EH (cell line): ENCODE data around the gene TRAFD1.
A peak's percentile ranks its signal among the peaks of the same experiment; 100 is the strongest.
"Not testable (repeated sequence)": the region's sequence is repeated elsewhere in the genome, so short reads cannot be mapped to it uniquely, and the experiment has no call there.

Source experiments
- DNase-seq: peaks from one replicate; pipeline ENCODE4 v3.0.0-alpha.2; 2015; ENCODE audit warnings: low read depth

The TRAFD1 gene, protein sequence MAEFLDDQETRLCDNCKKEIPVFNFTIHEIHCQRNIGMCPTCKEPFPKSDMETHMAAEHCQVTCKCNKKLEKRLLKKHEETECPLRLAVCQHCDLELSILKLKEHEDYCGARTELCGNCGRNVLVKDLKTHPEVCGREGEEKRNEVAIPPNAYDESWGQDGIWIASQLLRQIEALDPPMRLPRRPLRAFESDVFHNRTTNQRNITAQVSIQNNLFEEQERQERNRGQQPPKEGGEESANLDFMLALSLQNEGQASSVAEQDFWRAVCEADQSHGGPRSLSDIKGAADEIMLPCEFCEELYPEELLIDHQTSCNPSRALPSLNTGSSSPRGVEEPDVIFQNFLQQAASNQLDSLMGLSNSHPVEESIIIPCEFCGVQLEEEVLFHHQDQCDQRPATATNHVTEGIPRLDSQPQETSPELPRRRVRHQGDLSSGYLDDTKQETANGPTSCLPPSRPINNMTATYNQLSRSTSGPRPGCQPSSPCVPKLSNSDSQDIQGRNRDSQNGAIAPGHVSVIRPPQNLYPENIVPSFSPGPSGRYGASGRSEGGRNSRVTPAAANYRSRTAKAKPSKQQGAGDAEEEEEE

DNA sequence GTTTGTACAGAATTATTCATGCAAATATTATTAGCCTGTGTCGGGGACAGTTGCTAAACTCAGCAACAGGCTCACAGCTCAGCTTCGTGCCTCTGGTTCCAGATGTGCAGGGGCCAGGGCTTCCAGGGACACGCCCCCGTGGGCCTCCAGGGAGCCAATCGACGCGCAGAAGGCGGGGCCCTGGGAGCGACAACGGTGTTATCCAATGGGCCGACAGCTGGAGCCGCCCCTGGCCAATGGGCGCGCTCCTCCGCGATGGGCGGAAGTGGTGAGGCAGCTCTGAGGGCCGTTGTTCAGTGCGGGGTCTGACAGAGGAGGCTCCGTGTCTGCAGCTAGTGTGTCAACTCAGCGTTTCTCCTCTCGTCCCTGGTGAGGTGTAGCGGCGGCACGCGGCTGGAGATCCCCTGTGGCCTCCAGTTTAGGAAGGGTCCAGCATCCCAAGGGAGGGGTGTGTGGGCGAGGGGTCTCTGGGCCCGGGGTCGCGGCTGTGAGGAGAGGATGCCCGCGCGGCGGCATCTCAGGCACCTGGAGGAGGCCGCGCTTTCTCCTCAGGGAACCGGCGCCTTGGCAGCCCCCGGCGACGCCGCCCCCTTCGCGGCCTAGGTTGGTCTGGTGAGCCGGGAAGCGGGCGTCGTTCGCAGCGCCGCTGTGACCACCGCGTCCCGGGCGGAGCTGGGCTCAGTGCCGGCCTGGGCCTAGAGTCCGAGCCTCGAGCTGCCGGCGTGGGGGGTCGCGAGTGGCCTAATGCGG, at the start of gene TRAFD1:
TSS of gene TRAFD1 (plus strand) at position 311 of the 750 bp plus-strand sequence. CDS start 4,963 bp downstream, outside the sequence.
- DNase-seq: peak; percentile 96

DNA sequence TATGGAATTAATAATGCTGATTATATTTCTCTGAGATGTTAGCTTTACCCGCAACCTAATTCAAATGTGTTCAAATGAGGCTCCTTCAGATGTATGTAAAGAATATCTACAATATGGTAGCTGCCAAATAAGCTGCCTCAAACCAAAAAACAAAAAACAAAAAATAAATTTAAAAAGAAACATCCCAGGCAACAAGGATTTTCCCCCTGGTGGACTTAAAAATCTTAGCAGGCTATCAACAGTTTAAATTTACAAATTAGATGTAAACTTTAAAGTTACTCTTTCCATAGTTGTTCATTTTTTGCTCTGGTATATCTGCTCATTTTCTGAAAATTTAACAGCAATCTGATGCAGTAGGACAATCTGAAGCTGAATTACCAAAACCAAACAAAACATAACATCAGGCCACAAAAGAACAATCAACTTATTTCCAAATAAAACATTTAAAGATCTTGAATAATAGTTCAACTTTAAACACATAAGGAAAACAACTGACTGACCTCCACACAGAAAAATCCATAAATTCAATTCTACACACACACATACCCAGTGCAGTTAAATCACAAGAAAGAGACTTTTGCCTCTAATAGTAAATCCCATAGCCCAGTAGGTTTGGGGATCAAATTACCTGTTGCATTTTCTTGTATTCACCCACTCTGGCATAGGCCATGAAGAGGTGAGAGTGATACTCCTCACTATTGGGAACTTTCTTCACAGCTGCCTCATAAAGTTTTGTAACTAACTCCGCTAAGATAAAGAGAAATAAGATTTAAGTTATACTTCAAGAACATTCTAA, 38.1 kb upstream of the TRAFD1 start:
- no peak for DNase-seq

DNA sequence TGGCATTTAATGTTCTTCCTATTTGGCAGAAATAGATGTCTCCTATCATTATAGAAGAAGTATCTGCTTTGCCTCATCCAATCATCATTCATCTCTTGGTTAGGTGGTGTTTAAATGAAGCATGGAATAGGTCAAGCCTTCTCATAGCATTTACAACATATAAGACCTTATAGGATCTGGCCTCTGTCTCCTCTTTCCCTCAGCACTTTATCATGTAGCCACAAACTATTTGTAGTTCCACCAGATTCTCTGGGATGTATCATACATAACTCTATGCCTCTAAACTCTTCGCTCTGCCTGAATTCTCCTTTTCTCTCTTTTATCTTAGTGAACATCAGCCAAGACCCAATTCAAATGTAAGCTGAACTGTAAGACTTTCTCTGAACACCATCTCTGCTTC, 37.5 kb upstream of the TRAFD1 start:
- DNase-seq: no peak

DNA sequence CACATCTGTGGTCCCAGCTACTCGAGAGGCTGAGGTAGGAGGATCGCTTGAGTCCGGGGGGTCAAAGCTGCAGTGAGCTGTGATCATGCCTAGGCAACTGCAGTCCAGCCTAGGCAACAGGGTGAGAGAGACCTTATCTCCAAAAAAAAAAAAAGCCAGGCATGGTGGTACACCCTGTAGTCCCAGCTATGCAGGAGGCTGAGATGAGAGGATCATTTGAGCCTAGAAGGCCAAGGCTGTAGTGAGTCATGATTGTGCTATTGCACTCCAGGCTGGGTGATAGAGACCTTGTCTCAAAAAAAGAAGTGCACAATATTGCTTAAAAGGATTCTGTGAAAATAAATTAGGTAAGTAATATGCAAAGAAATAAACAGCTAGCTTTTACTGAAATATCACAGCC, 33.8 kb upstream of the TRAFD1 start:
- DNase-seq: no peak

DNA sequence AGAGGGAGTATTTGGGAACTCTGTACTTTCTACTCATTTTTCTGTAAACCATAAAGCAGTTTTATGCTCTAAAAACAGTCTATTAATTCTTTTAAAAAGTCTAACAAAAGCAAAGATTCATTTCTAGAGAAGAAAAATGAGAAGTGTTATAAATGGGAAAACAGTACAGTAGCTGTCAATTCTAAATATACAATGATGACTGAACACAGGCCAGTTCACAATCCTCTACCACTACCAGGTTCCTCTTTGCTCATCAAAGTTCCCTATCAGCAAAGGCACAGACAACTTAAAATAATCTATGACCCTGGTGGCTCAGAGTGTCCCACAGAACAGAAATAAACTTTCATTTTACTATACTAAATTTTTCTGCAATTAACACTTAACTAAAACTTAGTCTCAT, 29.3 kb upstream of the TRAFD1 start:
- no peak for DNase-seq

DNA sequence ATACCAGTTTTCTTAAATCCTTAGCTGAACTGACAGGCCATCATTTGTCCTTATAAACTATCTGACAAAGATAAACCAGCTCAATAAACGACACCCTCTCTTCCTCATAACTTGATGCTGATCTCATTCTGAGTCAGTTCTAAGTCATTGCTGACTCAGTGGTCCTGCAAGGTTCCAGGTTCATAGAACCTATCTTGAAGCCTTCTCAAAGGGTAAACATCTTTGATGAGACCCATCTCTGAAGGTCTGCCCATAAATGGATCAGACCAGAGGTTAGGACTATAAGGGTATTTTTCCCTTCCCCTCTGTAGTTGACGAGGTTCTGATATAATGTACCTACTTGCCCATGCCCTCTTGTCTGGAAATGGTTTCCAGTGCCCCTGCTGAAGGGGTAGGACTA, 28.7 kb upstream of the TRAFD1 start:
- peak; percentile 83 for DNase-seq

DNA sequence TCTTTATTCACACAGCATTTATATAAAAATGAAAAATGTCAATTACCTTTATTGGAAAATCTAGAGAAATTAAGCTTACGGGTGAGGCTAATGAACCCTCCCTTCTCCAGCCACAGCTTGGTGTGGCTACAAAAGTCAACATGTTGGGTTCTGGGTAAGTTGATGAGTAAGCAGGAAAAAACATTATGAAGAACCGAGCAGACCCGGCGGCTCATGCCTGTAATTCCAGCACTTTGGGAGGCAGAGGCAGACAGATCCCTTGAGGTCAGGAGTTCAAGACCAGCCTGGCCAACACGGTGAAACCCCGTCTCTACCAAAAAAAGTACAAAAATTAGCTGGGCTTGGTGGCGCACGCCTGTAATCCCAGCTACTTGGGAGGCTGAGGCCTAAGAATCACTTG, 27.7 kb upstream of the TRAFD1 start:
- peak; percentile 21 for DNase-seq

DNA sequence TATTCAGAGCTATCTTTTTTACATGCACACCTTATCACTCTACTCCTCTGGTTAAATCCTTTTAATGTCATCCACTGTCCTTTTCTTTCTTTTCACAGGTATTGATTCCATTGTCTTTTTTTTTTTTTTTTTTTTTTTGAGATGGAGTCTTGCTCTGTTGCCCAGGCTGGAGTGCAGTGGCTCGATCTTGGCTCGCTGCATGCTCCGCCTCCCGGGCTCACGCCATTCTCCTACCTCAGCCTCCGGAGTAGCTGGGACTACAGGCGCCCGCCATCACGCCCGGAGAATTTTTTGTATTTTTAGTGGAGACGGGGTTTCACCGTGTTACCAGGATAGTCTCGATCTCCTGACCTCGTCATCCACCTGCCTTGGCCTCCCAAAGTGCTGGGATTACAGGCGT, 24.9 kb upstream of the TRAFD1 start:
- DNase-seq: not testable (repeated sequence)

DNA sequence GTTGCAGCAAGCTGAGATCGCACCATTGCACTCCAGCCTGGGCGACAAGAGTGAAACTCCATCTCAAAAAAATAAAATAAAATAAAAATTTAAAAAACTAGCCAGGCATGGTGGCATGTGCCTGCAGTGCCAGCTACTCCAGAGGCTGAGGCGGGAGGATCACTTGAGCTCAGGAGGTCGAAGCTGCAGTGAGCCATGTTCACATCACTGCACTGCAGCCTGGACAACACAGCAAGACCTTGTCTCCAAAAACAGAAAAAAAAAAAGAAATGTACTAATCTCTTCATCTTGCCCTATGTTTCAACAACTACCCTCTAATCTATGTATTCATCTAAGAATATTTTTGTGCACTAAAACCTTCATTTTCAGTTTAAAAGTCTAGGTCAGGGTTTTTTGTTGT, 23.2 kb upstream of the TRAFD1 start:
- no peak for DNase-seq

DNA sequence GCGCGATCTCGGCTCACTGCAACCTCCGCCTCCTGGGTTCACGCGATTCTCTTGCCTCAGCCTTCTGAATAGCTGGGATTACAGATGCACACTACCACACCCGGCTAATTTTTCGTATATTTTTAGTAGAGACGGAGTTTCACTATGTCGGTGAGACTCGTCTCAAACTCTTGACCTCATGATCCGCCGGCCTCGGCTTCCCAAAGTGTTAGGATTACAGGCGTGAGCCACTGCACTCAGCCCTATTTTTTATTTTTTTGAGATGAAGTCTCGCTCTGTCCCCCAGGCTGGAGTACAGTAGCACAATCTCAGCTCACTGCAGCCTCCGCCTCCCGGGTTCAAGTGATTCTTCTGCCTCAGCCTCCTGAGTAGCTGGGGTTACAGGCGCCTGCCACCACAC, 22.6 kb upstream of the TRAFD1 start:
- DNase-seq: not testable (repeated sequence)

DNA sequence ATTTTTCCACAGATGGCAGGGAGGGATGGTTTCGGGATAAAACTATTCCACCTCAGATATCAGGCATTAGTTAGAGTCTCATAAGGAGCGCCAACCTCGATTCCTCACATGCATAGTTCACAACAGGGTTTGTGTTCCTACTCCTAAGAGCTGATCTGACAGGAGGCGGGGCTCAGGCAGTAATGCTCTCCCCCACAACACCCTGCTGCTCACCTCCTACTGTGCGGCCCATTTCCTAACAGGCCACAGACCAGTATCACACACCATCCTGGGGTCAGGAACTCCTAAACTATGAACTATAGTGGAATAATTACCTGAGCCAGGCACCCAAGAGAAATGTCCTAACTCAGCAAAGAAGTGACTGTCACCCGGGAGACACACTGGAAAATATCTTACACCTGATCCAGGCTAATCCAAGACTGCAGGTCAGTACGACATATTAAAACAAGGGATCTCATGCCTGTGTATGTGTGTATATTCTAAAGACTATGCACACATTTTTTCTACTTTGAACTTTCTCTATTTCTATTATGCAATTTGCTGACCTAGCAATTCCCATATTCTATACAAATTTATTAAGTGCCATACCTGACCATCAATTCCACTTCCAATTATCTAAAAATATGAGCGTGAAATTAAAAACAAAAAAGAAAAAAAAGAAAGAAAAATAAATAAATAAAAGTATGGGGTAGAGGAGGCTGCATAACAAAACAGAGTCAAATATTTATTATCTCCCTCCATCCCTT, 21.4 kb upstream of the TRAFD1 start:
- no peak for DNase-seq

DNA sequence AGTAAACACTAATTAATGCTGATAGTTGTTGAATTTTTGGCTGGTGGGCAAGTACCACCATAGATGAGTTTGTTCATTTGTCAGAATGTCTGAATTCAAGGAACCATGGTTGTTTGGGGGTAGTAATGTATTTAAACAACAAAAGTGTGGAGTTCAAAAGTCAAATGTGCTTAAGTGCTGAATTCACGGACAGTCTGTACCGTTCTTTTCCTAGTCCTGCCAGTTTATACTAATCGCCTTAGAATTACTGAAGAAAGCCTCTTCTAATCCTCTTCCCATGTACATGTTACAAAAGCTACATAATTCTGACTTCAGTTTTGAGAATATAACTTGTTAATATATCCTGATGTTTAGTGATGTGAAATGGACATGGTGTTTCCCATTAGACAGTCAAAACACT, 19.5 kb upstream of the TRAFD1 start:
- no peak for DNase-seq

DNA sequence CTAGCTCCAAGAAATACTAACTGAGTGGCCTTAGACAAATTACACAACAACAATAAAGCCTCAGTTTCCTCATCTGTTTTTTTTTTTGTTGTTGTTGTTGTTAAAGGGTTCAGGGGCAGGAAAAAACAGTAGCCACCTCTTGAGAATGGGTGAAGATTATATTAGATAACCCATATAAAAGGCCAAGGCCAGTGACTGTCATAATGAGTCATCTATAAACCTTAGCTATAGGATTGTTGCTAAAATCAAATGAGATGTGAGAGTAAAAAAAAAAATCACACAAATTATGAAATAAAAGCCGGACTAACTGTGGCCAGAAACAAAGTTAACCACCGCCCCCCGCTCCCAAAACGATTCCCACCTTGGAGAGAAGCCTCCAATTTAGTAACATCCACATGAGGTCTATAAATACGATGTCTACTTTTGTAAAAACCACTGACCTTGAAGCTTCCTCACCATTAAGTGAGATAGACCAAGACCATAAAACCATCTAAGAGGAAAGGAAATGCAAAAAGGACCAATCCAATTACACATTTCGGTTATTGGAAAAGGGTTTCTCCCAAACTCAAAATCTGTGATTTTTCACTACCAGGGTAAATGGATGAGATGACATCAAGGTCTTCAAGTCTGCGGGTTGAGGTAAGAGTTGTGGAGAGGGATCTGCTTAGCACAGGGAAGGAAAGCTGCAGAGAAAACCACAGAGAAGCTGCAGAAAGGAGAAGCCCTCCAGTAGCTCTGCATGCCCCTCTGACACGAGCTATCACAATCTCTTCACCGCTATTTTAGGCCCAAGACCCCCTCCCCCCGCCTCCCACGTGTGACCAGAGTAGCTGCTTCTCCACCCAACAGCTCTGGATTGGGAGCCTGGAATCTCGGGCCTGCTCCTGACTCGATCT, 17.8 kb upstream of the TRAFD1 start:
- peak; percentile 39 for DNase-seq

DNA sequence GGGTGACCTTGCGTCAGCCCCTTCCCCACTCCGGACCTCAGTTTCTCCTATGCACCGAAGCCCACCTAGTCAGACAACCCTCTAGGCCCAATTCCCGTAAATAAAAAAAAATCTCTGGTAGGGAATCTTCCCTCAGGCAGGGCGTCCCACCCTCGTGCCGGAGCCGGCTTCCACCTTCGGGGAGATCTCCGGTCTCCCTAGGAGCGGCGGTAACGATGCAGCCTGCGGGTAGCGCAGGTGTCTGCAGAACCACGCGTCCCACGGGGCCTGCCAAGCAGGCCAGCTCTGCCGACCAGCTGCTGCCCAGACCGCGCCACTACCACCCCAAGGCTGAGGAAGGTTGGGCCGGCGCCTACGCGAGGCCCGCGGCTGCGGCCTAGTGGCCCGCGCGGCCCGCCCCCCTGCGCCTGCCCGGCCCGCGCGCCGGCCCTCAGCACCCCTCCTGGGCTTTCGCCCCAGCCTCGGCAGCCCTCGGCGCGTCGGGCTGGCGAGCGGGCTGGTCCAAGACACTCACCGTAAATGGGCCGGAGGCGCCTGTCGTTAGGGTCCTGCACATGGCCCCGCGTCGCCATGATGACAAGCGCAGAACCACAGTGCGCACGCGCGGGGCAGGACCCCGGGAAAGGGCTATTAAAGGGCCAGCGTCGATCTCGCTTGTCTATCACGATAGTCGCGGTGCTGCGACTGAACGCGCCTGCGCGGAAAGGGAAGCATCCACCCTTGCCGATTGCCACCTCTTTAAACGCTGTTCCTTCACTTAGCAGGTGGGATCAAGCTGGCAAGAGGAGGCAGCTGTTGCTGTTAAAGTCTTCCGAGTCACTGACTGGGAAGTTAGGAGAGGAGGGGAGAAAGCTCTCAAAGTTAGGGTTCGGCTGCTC, 16.9 kb upstream of the TRAFD1 start, which contains the start of gene NAA25:
TSS of gene NAA25 (minus strand) at position 582 of the 878 bp plus-strand sequence. CDS start at position 572, 10 bp downstream.
- peak; percentile 86 for DNase-seq

DNA sequence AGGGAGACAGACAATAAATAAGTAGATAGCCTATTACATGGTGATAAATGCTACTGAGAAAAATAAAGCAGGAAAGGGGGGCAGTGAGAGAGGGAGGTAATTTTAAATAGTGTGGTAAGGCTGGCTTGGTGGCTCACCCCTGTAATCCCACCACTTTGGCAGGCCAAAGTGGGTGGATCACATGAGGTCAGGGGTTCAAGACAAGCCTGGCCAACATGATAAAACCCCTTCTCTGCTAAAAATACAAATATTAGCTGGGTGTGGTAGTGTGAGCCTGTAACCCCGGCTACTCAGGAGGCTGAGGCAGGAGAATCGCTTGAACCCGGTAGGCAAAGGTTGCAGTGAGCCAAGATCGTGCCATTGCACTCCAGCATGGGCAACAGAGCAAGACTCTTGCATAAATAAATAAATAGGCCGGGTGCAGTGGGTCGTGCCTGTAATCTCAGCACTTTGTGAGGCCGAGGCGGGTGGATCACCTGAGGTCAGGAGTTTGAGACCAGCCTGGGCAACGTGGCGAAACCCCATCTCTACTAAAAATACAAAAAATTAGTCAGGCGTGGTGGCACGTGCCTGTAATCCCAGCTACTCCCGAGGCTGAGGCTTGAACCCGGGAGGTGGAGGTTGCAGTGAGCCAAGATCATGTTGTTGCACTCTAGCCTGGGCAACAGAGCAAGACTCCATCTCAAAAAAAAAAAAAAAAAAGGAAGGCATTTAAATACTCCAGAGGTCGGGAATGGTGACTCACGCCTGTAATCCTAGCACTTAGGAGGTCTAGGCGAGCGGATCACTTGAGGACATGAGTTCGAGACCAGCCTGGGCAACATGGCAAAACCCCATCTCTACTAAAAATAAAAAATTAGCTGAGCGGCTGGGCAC, 14.3 kb upstream of the TRAFD1 start:
- DNase-seq: peak; percentile 25

DNA sequence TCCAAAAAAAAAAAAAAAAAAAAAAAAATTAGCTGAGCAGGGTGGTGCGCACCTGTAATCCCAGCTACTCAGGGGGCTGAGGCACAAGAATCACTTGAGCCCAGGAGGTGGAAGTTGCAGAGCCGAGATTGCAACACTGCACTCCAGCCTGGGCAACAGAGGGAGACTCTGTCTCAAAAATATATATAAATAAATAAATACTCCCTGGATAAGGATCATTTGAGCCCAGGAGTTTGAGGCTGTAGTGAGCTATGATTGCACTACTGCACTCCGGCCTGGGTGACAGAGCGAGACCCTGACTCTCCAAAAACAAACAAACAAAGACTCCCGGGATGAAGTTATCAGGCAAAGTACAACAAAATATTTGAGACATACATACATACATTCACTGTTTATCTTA, 13.4 kb upstream of the TRAFD1 start:
- peak; percentile 32 for DNase-seq

DNA sequence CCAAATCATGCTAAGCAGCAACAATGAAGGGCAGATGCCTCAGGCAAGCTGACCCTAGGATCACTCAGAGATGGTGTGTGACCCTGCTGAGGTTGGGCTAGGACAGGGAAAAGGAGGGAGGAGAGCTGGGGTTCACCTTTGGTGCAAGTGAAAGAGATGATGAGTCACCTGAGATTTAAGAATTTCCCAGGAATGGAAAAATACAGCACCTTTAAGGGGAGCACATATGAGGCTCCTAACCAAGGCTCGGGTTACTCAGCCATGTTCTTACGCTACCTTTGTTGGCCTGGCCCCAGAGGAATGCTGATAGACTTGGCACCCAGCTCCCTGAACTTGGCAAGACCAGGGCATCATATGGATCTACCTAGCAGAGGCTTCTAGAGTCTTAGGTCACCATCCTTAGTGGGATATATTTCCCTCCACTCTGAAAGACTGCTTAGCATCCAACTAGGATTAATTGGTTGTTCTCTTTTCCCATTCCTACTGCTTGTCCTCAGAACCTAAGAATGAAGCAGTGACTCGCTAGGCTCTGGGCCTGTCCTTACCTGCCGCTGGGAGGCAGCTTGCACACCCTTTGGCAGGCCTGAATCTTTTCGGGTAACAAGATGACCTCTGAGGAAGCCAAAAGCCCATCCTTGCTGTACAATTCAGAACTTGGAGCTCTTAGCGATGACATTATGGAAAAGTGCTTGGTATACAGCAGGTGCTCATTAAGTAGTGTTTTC, 12.8 kb upstream of the TRAFD1 start:
- no peak for DNase-seq
